ENCODE results near the gene PATL1. TPM values are rescaled to one million over a fixed set of nuclear protein-coding genes. Genes with fewer than 3 reads are reported as not detected.

The PATL1 gene
- polyA plus RNA-seq, 1 of the 3 experiments (the other 2 are of a cell fraction), result 20.5 TPM

GRCh38 chr11:59671471-59671870, 2.6 kb upstream of the PATL1 start:
- Histone ChIP-seq H4K20me1 (ENCODE audit: insufficient read depth) (peaks cover 13% of the 10 kb centered on the region; the same call in 1 of the 2 replicates), H3K36me3 (replicated peaks in 1 of 2; ENCODE audit: control insufficient read depth in 1 of 2, insufficient read depth in 2 of 2, low read length in 1 of 2) (peaks cover 4 to 7% of the 10 kb centered on the region in 2 experiments), H3K27ac (ENCODE audit: low read depth in 2 of 2, low read length in 1 of 2) (no peak overlapping the region), H3K27me3 (ENCODE audit: insufficient read depth) (no peaks in the 10 kb centered on the region), H3K9me2 (no peaks in the 10 kb centered on the region), H2AFZ (ENCODE audit: low read depth) (no peak overlapping the region), H3K9ac (no peak overlapping the region), H3F3A (replicated peaks; ENCODE audit: insufficient read depth) (no peaks in the 10 kb centered on the region), H3K4me2 (no peak overlapping the region), H3K9me3 (no peaks in the 10 kb centered on the region), H3K4me1 (ENCODE audit: control insufficient read depth in 1 of 2, insufficient read depth in 2 of 2, low read depth in 1 of 2, low read length in 1 of 2) (peaks cover 13 to 14% of the 10 kb centered on the region in 2 experiments; a peak in 3 of 4 replicates), H3K79me2 (ENCODE audit: insufficient read depth) (peaks cover 22% of the 10 kb centered on the region), H3K4me3 (ENCODE audit: low read depth in 2 of 2, low read length in 1 of 2) (no peak overlapping the region)
- TF ChIP-seq GABPA (IDR thresholded peaks at IDR 0.05; ENCODE audit: low read depth) (no peak), SIN3A (IDR thresholded peaks at IDR 0.05; ENCODE audit: borderline replicate concordance, low read depth, low read length) (no peak), EZH2phosphoT487 (IDR thresholded peaks at IDR 0.05; ENCODE audit: borderline replicate concordance, low read depth) (no peak), USF1 (IDR thresholded peaks at IDR 0.05; ENCODE audit: borderline replicate concordance, low read depth) (no peak), TAF1 (IDR thresholded peaks at IDR 0.05; ENCODE audit: borderline replicate concordance, low read depth, low read length) (no peak), TCF12 (IDR thresholded peaks at IDR 0.05) (no peak)
- ChIA-PET CTCF (interaction anchor here (0.7 to 2.7 kb wide), 4 partner anchors 8 to 134 kb away, joined by 3 to 8 read pairs (median 4); no protein-coding TSS in a partner anchor), POLR2A (no interaction called here)
- DNase-seq, result no peak
- 92% methylated on average over 11 of the region's 11 CpGs for WGBS (ENCODE audit: low lambda C conversion rate)

- H4K20me1 ChIP-seq (ENCODE audit: insufficient read depth), result peaks cover 13% of the 10 kb centered on the region; the same call in 1 of the 2 replicates
- H3K4me2 ChIP-seq, result peak overlapping the region; percentile 78
- peak overlapping the region; percentile 90 for H3K9ac ChIP-seq
- H3K27me3 ChIP-seq (ENCODE audit: insufficient read depth), result no peaks in the 10 kb centered on the region
- H3K36me3 ChIP-seq (replicated peaks in 1 of 2; ENCODE audit: control insufficient read depth in 1 of 2, insufficient read depth in 2 of 2, low read length in 1 of 2), result peaks cover 19 to 25% of the 10 kb centered on the region in 2 experiments
- H3K27ac ChIP-seq (ENCODE audit: low read depth in 2 of 2, low read length in 1 of 2), result peak overlapping the region; percentile 92 to 95
- peaks cover 5% of the 10 kb centered on the region for H3F3A ChIP-seq (replicated peaks; ENCODE audit: insufficient read depth)
- H3K9me2 ChIP-seq, result no peaks in the 10 kb centered on the region
- WGBS (ENCODE audit: low lambda C conversion rate), result 18% methylated on average over 14 of the region's 22 CpGs
- H3K4me3 ChIP-seq (ENCODE audit: low read depth in 2 of 2, low read length in 1 of 2), result peak overlapping the region; percentile 88 to 92
- peaks cover 13 to 16% of the 10 kb centered on the region in 2 experiments; a peak in 3 of 4 replicates for H3K4me1 ChIP-seq (ENCODE audit: control insufficient read depth in 1 of 2, insufficient read depth in 2 of 2, low read depth in 1 of 2, low read length in 1 of 2)
- peaks cover 41% of the 10 kb centered on the region for H3K79me2 ChIP-seq (ENCODE audit: insufficient read depth)
- POLR2A ChIA-PET, result no interaction called here
- CTCF ChIA-PET, result interaction anchor here (0.6 to 2.7 kb wide), 3 partner anchors 10 to 141 kb away, joined by 3 to 8 read pairs (median 4); no protein-coding TSS in a partner anchor
- TF ChIP-seq GABPA (IDR thresholded peaks at IDR 0.05; ENCODE audit: low read depth), result no peak
- peak overlapping the region; percentile 95 for H2AFZ ChIP-seq (ENCODE audit: low read depth)
- no peak for DNase-seq
- H3K9me3 ChIP-seq, result no peaks in the 10 kb centered on the region
Measured at GRCh38 chr11:59669611-59670009, 773 bp upstream of the PATL1 start.

- peak overlapping the region; percentile 80 for H3K4me2 ChIP-seq
- no peaks in the 10 kb centered on the region for H3K9me3 ChIP-seq
- H3K4me1 ChIP-seq (ENCODE audit: control insufficient read depth in 1 of 2, insufficient read depth in 2 of 2, low read depth in 1 of 2, low read length in 1 of 2), result peaks cover 13 to 16% of the 10 kb centered on the region in 2 experiments; a peak in 3 of 4 replicates
- peak overlapping the region; percentile 88 for H3K9ac ChIP-seq
- 2% methylated on average over 24 of the region's 39 CpGs for WGBS (ENCODE audit: low lambda C conversion rate)
- ChIA-PET POLR2A (interaction anchor here (0.7 kb wide), 1 partner anchor 56 kb away, joined by 3 read pairs; no protein-coding TSS in a partner anchor), CTCF (interaction anchor here (1.6 kb wide), 1 partner anchor 140 kb away, joined by 4 read pairs; no protein-coding TSS in a partner anchor)
- peaks cover 11% of the 10 kb centered on the region for H3F3A ChIP-seq (replicated peaks; ENCODE audit: insufficient read depth)
- H3K79me2 ChIP-seq (ENCODE audit: insufficient read depth), result peaks cover 53% of the 10 kb centered on the region
- no peaks in the 10 kb centered on the region for H3K27me3 ChIP-seq (ENCODE audit: insufficient read depth)
- peak overlapping the region; percentile 90 for H2AFZ ChIP-seq (ENCODE audit: low read depth)
- DNase-seq, result no peak
- H3K9me2 ChIP-seq, result no peaks in the 10 kb centered on the region
- peaks cover 31 to 37% of the 10 kb centered on the region in 2 experiments for H3K36me3 ChIP-seq (replicated peaks in 1 of 2; ENCODE audit: control insufficient read depth in 1 of 2, insufficient read depth in 2 of 2, low read length in 1 of 2)
- H3K27ac ChIP-seq (ENCODE audit: low read depth in 2 of 2, low read length in 1 of 2), result peak overlapping the region; percentile 65 to 95
- H3K4me3 ChIP-seq (ENCODE audit: low read depth in 2 of 2, low read length in 1 of 2), result peak overlapping the region; percentile 88 to 92
- TF ChIP-seq PBX3 (IDR thresholded peaks at IDR 0.05) (no peak), SIN3A (IDR thresholded peaks at IDR 0.05; ENCODE audit: borderline replicate concordance, low read depth, low read length) (peak; percentile 13; the same call in 1 of the 2 replicates)
- peaks cover 13% of the 10 kb centered on the region; the same call in 1 of the 2 replicates for H4K20me1 ChIP-seq (ENCODE audit: insufficient read depth)
Measured at GRCh38 chr11:59668188-59668949, 468 bp downstream of the PATL1 start.

Measured in SK-N-SH (cell line).